AG04449 (cell line): ENCODE results near the gene COL5A1.

Experiments
- CTCF ChIA-PET: fragments of 350-600 bp; formaldehyde crosslinking; extraction: SDS; loops from one replicate; lab custom pipeline; 2021; ENCODE audit warnings: antibody characterized with exemption; lab: Yijun Ruan, JAX
- POLR2A ChIA-PET: fragments of 400-600, 350-600 bp; formaldehyde crosslinking; extraction: SDS; loops from one replicate; lab custom pipeline; 2020; ENCODE audit warnings: antibody characterized with exemption, inconsistent platforms; lab: Yijun Ruan, JAX
- DNase-seq: peaks from one replicate; pipeline ENCODE4 v3.0.0-alpha.2; 2010; ENCODE audit warnings: low read depth, low spot score
- H3K4me3 ChIP-seq: 2 replicates; pipeline ENCODE4 v1.5.1; 2011; ENCODE audit warnings: low read depth, mild to moderate bottlenecking, control low read depth, low read length
- TF ChIP-seq, protein P1 (sequence below): IDR thresholded peaks from one replicate; pipeline ENCODE4 v1.5.1; 2011; ENCODE audit warnings: mild to moderate bottlenecking, moderate library complexity, low read length, control low read depth, inconsistent platforms; ENCODE audit not compliant: insufficient read depth; ENCODE audit errors: missing control alignments

Gene COL5A1

DNA sequence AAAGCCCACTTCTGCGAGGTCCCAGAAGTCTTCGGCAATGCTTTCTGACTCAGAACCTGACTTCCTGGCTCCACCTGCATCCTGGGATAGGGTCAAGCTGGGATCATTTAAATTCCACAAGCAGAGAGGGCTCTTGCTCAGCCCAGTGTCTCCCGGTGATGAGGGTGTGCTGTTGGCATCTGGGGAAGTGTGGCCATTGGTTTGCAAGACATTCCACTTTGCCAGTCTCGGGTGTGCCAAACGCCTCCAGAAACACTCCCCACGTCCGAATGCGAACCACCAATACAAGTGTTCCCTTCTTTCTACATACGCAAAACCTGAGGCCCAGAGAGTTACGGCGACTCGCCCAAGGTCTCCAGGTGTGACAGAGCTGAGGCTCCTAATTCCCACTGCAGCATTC, 195.9 kb downstream of the COL5A1 start:
- TF ChIP-seq, protein P1, sequence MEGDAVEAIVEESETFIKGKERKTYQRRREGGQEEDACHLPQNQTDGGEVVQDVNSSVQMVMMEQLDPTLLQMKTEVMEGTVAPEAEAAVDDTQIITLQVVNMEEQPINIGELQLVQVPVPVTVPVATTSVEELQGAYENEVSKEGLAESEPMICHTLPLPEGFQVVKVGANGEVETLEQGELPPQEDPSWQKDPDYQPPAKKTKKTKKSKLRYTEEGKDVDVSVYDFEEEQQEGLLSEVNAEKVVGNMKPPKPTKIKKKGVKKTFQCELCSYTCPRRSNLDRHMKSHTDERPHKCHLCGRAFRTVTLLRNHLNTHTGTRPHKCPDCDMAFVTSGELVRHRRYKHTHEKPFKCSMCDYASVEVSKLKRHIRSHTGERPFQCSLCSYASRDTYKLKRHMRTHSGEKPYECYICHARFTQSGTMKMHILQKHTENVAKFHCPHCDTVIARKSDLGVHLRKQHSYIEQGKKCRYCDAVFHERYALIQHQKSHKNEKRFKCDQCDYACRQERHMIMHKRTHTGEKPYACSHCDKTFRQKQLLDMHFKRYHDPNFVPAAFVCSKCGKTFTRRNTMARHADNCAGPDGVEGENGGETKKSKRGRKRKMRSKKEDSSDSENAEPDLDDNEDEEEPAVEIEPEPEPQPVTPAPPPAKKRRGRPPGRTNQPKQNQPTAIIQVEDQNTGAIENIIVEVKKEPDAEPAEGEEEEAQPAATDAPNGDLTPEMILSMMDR: no peak
- H3K4me3 ChIP-seq: no peak overlapping the region
- DNase-seq: no peak
- POLR2A ChIA-PET: interaction anchor here (0.5 kb wide), 1 partner anchor 11 kb away, joined by 3 read pairs; no protein-coding TSS in a partner anchor
- CTCF ChIA-PET: no interaction called here

DNA sequence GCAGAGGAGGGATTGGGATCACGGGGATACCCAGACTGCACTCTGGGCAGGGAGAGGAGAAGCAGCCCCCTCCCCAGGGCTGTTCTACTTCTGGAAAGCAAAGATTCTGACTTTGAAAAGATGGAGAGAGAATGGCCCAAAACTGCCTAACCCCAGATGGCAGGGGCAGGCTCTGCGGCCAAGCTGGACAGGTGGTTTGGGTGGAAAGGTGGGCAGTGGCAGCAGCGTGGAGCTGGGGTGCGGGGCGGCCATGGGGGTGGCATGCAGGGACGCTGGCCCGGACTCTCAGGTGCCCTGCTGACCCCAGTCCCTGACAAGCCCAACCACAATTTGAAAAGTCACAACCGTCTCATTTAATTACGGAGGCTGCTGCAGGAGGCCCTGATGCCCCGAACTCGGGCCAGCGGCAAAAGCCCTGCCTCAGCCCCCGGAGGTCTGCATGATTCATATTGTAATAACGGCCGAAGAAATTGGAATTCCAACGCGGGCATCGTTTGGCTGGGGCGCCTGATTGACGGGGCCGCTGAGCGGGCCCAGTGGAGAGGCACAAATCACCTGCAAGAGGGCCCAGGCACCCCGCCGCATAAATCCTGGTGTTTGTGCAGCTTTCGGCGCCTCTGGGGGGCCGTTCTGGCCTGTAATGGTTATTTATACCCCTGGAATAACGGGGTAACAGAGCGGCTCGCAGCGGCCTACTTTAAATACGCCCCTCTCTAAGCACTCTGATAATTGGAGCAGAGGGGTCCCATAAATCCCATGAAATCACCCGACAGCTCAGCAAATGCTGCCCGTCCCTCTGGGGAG, 197.2 kb downstream of the COL5A1 start:
- ChIA-PET CTCF (interaction anchor here (0.6 kb wide), 1 partner anchor 9 kb away, joined by 3 read pairs; no protein-coding TSS in a partner anchor), POLR2A (no interaction called here)
- TF ChIP-seq, protein P1: no peak
- DNase-seq: no peak
- H3K4me3 ChIP-seq: no peak overlapping the region

DNA sequence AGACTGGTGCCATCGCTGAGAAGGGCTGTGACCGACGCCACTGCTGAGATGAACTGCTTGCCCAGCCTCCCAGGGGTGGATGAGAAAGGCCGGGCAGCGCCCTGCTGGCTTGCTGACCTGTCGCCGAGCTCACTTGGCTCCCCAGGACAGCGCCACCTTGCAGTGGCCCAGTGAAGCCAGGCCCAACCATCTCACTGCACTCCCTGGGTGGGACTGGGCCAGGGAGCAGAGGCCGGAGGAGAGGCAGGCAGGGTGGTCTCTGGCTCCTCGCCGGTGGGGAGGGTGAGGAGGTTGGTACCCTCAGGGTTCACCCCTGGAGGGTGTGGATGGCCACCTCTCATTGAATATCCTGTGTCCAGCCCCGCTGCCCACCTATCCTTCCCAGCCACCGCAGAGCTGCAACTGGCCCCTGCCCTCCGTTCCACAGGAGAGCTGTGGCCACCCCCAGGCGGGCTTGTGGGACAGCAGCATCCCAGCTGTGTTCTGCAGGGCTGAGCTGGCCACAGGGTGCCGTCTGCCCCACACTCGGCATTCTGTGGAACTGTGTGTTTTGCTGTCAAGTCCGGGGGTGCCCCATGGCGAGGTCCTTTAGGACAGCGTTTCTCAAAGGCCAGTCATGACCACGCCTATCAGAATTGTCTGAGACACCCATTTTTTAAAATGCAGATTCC, 198.0 kb downstream of the COL5A1 start:
- no peak overlapping the region for H3K4me3 ChIP-seq
- POLR2A ChIA-PET: no interaction called here
- CTCF ChIA-PET: interaction anchor here (0.6 to 1.2 kb wide), 4 partner anchors 8 to 573 kb away, joined by 3 to 4 read pairs (median 3); no protein-coding TSS in a partner anchor
- DNase-seq: no peak
- TF ChIP-seq, protein P1: no peak

DNA sequence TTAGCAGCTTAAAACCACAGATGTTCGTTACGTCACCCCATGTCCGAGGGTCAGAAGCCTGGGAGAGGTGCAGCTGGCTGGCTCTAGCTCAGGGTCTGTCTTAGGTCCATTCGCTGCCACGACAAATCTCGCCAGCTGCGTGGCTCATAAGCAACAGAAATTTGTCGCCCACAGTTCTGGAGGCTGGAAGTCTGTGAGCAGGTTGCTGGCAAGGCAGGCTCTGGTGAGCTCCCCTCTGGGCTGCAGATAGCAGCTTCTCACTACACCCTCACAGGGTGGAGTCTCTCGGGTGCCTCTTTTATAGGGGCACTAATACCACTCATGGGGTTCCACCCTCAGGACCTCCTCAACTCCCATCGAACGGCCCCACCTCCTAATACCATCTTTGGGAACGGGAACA, 198.9 kb downstream of the COL5A1 start:
- H3K4me3 ChIP-seq: no peak overlapping the region
- ChIA-PET POLR2A (no interaction called here), CTCF (interaction anchor here (1.0 to 1.2 kb wide), 2 partner anchors 10 to 572 kb away, joined by 3 to 4 read pairs; no protein-coding TSS in a partner anchor)
- TF ChIP-seq, protein P1: no peak
- no peak for DNase-seq

DNA sequence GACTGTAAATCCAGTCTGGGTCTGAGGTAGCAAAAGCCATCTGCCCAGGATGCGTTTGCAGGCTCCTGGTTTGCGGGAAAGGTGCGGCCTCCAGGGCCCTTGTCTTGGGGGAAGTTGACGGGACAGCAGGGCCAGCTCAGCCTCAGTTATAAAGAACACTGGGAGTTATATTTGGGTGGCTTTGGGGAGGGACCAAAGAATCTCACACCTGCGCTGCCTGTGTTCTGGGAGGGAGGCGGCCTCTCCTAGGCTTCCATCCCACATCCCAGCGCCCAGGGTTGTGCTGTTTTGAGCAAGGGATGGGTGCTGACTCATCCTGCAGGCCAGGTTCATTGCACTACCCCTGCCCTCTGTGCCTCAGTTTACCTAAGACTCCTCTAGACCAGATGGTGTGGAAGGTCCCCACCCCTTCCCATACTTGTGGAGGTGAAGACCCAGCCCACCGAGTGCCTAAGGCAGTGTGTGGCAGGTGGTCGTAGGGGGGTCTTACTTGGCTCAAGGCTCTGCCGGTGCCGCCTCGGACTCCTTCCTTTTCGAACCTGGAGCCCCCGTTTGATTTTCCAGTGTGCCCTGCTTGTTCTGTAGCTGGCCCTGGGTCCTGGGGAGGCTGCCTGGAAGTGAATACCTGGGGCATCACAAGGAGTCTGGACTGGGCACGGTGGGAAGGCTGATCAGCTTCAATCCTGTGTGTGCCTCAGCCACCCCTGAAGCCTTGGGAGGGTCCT, 199.7 kb downstream of the COL5A1 start:
- CTCF ChIA-PET: no interaction called here
- POLR2A ChIA-PET: no interaction called here
- DNase-seq: no peak
- H3K4me3 ChIP-seq: no peak overlapping the region
- TF ChIP-seq, protein P1: no peak
